Fibroblast of the aortic adventitia (primary cell): ENCODE results near the gene MDK. TPM values are rescaled to one million over a fixed set of nuclear protein-coding genes. Genes with fewer than 3 reads are reported as not detected.

Experiments used
- DNase-seq: peaks from one replicate; pipeline ENCODE4 v3.0.0-alpha.2; 2010; ENCODE audit warnings: low read depth
- H3K4me3 ChIP-seq: 2 replicates; pipeline ENCODE4 v1.5.1; 2011; ENCODE audit warnings: low read depth, mild to moderate bottlenecking, control low read depth, low read length, moderate library complexity
- total RNA-seq: library from RNA; depleted of rRNA; stranded (reverse); fragments of >200 nt; gene quantifications from 2 replicates; pipeline ENCODE4 v1.2.3, GENCODE V29; 2012; ENCODE audit warnings: low replicate concordance
- TF ChIP-seq, protein P1 (sequence below): IDR thresholded peaks from 2 replicates; pipeline ENCODE4 v1.5.1; 2011; ENCODE audit warnings: mild to moderate bottlenecking, low read length, control low read depth, inconsistent platforms; ENCODE audit not compliant: insufficient read depth

The MDK gene
- total RNA-seq, 1 donor, result 52.2 TPM

DNA sequence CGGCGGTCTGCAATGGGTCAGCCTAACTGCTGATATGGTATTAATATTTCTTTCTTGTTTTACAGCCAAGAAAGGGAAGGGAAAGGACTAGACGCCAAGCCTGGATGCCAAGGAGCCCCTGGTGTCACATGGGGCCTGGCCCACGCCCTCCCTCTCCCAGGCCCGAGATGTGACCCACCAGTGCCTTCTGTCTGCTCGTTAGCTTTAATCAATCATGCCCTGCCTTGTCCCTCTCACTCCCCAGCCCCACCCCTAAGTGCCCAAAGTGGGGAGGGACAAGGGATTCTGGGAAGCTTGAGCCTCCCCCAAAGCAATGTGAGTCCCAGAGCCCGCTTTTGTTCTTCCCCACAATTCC is 1.9 kb downstream of the MDK start:
- TF ChIP-seq, protein P1, sequence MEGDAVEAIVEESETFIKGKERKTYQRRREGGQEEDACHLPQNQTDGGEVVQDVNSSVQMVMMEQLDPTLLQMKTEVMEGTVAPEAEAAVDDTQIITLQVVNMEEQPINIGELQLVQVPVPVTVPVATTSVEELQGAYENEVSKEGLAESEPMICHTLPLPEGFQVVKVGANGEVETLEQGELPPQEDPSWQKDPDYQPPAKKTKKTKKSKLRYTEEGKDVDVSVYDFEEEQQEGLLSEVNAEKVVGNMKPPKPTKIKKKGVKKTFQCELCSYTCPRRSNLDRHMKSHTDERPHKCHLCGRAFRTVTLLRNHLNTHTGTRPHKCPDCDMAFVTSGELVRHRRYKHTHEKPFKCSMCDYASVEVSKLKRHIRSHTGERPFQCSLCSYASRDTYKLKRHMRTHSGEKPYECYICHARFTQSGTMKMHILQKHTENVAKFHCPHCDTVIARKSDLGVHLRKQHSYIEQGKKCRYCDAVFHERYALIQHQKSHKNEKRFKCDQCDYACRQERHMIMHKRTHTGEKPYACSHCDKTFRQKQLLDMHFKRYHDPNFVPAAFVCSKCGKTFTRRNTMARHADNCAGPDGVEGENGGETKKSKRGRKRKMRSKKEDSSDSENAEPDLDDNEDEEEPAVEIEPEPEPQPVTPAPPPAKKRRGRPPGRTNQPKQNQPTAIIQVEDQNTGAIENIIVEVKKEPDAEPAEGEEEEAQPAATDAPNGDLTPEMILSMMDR, result no peak
- no peak overlapping the region for H3K4me3 ChIP-seq
- DNase-seq, result no peak

DNA sequence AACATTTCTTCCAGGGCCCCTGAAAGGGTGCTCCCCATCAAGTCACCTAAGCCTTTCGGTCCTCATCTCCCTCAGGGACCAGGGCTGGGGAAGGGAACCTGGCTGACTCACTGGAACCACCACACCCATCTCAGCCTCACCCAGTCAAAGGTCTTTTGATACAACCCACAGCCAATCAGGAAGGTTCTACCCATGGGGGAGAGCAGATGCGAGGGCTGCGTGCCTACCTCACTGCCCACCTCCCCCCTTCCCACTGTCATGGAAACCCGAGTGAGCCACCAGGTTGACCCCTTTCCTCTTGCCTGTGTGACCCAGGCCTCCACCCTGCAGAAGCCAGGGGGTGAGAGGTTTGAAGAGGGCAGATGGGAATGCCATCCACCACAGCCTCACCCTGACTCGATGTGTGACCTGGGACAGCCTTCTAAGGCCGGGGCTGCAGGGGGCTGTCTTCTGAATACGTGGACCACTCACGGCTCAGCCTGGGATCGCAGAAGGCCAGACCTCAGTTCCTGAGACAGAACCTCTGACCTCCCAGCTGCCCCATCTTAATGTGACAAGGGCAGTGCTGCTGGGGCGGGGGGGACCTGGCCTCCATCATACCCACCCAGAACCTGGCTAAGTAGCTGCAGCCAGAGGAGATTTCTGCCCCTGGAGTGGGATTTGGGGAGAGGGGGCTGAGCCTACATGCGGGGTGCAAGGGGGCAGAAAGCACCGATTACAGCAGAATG is 2.7 kb downstream of the MDK start:
- no peak for DNase-seq
- H3K4me3 ChIP-seq, result no peak overlapping the region
- TF ChIP-seq, protein P1, result no peak

DNA sequence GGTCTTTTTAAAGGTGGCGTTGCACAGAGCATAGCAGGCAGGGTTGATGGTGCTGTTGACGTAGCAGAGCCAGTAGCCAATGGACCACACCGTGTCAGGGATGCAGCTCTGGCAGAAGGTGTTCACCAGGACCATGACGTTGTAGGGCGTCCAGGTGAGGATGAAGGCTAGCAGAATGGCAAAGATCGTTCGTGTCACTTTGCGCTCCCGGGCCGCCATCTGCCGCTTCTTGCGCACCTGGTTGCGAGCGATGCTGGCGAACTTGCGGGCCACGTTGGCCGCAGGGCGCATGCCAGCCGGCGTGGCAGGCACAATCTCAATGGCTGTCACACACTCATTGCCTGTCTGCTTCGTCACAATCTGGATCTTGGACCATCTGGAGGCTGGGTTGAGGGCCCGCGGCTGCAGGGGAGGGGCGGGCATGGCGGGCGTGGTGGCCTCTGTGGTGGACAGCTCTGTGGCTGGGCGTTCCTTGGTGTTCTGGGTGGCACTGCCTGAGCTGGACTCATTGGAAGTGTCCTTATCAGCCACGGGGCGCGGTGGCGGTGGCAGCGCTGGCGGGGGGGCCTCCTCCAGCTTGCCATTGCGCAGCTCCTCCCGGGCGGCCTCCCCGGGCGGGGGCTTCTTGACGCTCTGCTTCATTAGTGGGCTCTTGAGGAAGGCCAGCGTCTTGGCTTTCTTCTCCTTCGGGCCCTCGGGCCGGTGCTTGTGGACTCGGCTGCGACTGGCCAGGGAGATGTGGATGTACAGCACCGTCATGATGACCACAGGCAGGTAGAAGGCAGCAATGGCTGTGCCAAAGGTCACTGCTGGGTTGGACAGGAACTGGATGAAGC is 3.9 kb downstream of the MDK start:
- DNase-seq, result no peak
- TF ChIP-seq, protein P1, result no peak
- no peak overlapping the region for H3K4me3 ChIP-seq

DNA sequence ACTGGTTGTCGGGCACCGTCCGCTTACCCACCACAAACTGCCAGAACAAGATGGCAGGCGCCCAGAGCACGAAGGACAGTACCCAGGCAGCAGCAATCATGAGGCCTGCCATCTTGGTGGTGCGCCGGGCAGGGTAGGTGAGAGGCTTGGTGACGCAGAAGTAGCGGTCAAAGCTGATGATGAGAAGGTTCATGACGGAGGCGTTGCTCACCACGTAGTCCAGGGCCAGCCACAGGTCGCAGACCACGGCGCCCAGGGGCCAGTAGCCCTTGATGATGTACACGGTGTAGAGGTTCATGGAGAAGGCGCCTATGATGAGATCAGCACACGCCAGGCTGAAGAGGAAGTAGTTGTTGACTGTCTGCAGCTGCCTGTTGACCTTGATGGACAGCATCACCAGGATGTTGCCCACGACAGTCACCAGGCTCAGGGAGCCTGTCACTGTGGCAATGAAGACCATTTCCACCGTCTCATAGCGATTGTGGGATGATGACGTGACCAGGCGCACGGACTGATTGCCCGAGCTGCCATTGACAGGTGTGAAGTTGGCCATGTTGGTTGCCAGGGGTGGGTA is 4.6 kb downstream of the MDK start:
- no peak overlapping the region for H3K4me3 ChIP-seq
- TF ChIP-seq, protein P1, result no peak
- no peak for DNase-seq

DNA sequence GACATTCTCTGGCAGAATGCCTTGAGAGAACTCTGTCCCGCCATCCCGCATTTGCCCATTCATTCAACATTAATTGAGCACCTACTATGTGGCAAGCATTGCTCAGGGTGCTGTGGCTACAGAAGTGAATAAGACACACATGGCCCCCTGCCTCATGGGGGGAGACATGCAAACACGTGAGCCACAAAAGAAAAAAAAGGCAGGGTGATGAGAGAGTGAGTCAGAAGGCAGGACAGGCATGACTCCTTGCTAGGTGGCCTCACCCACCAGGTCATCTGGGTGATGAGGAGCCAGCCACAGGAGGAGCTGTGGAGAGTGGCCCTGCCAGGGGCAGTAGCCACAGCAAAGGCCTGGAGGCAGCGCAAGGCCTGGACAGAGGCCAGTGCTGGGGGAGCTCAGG is 5.2 kb downstream of the MDK start:
- no peak overlapping the region for H3K4me3 ChIP-seq
- no peak for DNase-seq
- TF ChIP-seq, protein P1, result no peak

DNA sequence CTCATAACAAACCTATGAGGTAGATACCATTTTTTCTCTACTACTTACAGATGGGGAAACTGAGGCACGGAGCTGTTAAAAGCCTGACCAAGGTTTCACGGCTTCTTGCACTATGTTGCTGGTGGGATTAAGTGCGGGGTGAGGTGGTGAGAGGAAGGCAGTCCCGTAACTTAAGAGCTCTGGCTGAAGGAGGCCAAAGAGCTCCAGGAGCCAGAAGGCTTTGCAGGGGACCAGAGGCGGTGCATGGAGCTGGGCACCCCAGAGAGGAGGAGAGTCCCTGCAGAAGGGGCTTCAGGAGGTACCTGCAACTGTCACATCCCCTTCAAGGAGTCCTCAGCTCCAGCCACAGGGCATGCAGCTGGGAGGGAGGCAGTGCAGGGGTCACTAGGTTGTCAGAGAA is 6.0 kb downstream of the MDK start:
- TF ChIP-seq, protein P1, result no peak
- no peak for DNase-seq

More for the DNA sequence above, 6.0 kb downstream of the MDK start:
- H3K4me3 ChIP-seq, result no peak overlapping the region
